Thyroid gland (tissue), 4 donors: ENCODE results near the gene HS6ST3.

Source experiments
- POLR2A ChIP-seq, 2 donors: fragments of 450-650 bp; IDR thresholded peaks; one replicate each; pipeline ENCODE4 v1.6.1; 2017; ENCODE audit warnings: antibody characterized with exemption in 2 of 2, mild to moderate bottlenecking in 2 of 2, moderate library complexity in 1 of 2
- TF ChIP-seq, protein P1 (sequence below), 6 experiments: fragments of 200-600 bp in 3 of 6; fragments of 450-650 bp in 3 of 6; sonication (generic) in 3 of 6; IDR thresholded peaks; one replicate each; pipeline ENCODE4 v1.5.1; 2016 to 2019; ENCODE audit warnings: antibody characterized with exemption in 6 of 6, mild to moderate bottlenecking in 2 of 6, inconsistent platforms in 1 of 6, moderate library complexity in 1 of 6

DNA sequence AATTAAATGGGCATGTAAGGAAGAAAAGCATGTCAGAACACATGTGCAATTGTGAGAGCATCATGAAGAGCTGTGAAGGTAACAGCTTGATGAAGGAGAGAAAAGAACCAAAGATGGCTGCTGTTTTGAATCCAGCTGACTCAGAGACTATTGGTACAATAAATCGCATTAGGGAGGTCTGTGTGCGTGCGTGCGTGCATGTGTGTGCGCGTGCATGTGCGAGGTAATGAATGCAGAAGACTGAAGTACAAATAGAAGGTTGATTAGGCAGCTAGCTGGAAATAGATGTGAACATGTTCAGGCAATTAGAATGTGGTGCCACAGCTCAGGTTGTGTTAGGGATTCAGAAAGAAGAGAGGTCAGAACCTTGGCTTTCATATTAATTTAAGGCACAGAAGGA lies 463.9 kb downstream of the HS6ST3 start:
- TF ChIP-seq, protein P1, sequence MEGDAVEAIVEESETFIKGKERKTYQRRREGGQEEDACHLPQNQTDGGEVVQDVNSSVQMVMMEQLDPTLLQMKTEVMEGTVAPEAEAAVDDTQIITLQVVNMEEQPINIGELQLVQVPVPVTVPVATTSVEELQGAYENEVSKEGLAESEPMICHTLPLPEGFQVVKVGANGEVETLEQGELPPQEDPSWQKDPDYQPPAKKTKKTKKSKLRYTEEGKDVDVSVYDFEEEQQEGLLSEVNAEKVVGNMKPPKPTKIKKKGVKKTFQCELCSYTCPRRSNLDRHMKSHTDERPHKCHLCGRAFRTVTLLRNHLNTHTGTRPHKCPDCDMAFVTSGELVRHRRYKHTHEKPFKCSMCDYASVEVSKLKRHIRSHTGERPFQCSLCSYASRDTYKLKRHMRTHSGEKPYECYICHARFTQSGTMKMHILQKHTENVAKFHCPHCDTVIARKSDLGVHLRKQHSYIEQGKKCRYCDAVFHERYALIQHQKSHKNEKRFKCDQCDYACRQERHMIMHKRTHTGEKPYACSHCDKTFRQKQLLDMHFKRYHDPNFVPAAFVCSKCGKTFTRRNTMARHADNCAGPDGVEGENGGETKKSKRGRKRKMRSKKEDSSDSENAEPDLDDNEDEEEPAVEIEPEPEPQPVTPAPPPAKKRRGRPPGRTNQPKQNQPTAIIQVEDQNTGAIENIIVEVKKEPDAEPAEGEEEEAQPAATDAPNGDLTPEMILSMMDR (IDR thresholded peaks at IDR 0.05): no peak
- TF ChIP-seq POLR2A (IDR thresholded peaks at IDR 0.05): no peak
